NAMALWA (cell line): ENCODE results near the gene SMIM20.

Source experiments
- DNase-seq: peaks from one replicate; pipeline ENCODE4 v3.0.0-alpha.2; 2015; ENCODE audit warnings: low spot score

Gene SMIM20

GRCh38 chr4:25913851-25914669 lies at the start of gene SMIM20:
TSS of gene SMIM20 (plus strand) at chr4:25914220. CDS start at chr4:25914314, 94 bp downstream.
- peak; percentile 91 for DNase-seq

- DNase-seq, result peak; percentile 38
These were observed 48.4 kb upstream of the SMIM20 start for GRCh38 chr4:25865586-25865985.

GRCh38 chr4:25866401-25866800 lies 47.6 kb upstream of the SMIM20 start:
- peak; percentile 50 for DNase-seq

- no peak for DNase-seq
These were observed 46.2 kb upstream of the SMIM20 start for GRCh38 chr4:25867781-25868294.

DNA sequence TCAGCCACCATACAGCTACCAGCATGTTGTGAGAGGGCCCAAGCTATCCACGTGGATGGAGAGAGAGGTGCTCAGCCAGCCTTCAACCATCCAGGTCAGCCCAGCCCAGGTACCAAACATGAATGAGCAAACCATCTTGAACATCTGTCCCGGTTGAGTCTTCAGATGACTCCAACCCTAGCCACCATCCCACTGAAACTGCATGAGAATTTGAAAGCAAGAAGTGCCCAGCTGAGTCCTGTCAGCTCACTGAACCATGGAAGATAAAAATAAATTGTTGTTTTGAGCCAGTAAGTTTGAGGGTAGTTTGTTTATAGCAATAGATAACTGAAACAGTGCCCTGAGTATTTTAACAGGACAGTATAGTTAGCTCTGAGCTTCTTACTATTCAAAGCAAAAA lies 43.9 kb upstream of the SMIM20 start:
- DNase-seq, result peak; percentile 74

- peak; percentile 40 for DNase-seq
These were observed 41.0 kb upstream of the SMIM20 start for GRCh38 chr4:25872851-25873631.

DNA sequence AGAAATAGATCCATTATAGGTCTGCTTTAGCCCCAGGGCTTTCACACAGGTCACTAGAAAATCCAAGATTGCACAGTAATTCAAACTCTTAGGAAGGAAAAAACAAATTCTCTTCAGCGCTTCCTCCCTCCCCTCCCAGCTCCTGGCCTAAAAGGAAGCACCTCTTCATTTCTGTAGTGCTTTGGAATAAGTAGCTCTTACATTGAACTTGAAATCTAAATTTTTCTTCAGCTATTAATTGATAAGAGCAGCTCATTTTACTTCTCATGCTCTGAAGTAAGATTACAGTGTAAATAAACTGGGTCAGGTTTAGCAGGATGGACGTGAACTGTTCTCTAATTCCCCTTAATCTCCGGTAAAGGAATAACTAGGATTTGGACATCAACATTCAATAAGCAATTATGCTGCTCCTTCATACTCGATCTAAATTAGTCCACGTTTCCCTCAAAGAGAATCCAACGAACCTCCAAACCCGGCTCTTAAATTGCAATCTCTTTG lies 40.3 kb upstream of the SMIM20 start:
- DNase-seq, result no peak

GRCh38 chr4:25874655-25875054 lies 39.4 kb upstream of the SMIM20 start:
- peak; percentile 65 for DNase-seq

- peak; percentile 89 for DNase-seq
These were observed 38.7 kb upstream of the SMIM20 start for GRCh38 chr4:25875281-25875745.

- DNase-seq, result peak; percentile 79
These were observed 35.3 kb upstream of the SMIM20 start for GRCh38 chr4:25878676-25879075.

DNA sequence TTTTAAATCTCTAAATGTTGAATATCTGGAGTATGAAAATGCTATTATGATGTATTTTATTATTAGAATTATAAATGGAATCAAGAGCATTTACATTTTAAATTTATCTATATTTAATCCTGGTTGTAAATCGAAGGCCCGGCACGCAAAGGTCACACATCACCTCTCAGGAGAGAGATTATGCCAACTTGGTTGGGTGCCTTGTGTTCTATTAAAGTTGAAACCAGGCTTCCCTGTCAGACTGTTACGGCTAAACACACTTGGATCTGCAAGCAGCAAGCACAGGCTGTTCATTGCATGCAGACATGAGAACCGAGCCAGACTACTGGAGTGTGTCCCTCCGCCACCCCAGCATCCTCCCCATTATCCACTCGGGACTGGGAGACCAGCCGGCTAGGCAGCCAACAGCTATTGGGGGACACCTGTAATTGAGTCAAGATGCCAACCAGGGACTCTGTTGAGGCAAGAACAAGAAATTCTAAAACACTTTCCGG lies 34.9 kb upstream of the SMIM20 start:
- DNase-seq, result no peak

DNA sequence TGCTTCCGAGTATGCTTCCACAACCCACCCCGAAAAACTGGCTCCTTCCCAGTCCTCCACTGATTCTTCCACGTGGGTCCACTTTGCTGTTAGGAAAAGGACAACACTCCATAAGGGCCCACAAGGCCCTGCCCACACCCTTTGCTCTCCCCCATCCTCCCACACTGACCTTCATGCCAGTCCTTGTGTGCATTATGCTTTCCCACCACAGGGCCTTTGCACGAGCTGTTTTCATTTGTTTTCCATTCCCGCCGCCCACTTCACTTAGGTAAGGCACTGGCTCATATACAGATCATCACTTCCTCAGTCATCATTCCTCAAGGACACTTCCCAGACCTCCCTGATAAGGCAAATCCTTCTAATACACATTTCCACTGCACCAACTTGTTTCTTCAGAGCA lies 34.4 kb upstream of the SMIM20 start:
- DNase-seq, result no peak

DNA sequence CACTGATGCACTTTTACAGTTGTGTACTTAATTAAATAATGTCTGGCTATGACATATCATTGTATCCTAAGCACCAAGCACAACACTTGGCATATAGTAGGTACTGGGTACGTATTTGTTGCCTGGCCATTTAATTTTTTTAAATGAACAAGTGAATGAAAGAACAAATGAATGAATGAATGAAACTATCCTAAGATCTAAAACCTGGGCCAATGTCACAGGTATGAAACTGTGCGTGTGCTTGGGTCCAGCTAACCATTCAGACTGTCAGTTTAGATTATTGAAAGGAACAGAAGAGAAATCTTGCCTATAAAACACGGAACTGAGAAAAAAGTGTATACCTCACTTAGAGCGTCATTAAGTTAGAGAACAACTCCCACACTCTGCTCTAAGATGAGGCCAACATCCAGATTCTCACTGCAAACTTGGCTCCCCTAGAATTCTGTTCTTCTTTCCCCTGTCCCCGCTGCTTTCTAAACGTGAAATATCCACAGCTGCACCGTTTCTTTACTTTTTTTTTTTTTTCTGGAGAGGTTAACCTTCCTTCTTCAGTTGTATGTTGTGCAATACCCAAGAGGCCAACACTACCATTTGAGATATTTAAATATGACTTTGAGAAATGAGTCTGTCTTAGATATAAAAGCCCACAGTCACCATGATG lies 33.9 kb upstream of the SMIM20 start:
- peak; percentile 65 for DNase-seq

DNA sequence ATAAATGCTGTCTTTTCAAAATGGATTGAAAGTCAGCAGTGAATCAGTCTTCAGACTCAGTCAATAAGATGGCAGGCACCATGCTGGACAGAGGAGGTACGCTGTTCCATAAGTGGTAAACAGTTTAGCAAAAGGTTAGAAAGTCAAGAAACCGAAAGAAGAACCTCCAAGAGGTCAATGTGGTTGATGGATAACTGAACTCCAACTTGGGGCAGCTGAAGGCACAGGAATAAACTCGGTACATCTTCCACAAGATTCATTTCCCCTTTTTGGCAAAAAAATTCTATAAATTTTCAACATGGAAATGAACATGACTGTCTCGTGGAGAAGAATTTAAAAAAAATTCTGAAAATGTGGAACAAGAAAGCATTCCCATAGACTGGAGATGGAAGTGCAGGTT lies 32.8 kb upstream of the SMIM20 start:
- DNase-seq, result no peak

DNA sequence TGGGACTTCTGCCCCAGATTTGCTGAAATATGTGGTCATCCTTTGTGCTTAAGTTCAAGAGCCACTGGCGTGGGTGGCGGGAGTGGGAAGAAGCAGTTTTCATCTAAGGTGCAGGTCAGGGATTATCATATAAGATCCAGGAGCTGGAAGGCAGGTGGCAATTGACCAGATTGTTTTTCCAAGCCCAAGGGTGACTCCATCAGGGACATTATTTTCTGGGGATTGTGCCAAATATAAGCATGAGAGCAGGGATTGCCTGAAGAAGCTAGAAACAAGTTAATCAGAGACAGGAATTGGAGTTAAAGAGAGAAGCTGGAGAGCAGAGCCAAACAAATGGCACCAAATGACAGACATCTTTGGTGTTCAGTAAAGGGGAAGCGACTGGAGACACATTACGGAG lies 31.8 kb upstream of the SMIM20 start:
- no peak for DNase-seq

GRCh38 chr4:25883565-25883964 lies 30.5 kb upstream of the SMIM20 start:
- DNase-seq, result no peak

- no peak for DNase-seq
These were observed 29.8 kb upstream of the SMIM20 start for GRCh38 chr4:25884031-25884782.

DNA sequence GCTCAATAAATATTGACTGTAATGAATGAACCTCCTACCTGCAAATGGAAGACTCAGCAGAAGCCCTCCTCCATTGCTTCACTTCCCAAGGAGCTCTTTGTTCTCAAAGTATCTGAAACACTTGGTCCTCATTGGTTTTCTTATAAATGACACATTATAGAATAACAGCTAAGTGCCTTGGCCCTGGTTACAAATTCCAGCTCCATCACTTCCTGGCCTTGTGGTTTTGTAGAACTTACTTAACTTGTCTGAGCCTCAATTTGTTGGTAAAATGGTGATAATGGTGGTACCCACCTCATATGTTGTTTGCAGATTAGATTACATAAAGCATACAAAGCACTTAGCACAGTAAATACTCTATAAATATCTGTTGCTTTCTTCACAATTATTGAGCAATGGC lies 25.2 kb upstream of the SMIM20 start:
- DNase-seq, result no peak

DNA sequence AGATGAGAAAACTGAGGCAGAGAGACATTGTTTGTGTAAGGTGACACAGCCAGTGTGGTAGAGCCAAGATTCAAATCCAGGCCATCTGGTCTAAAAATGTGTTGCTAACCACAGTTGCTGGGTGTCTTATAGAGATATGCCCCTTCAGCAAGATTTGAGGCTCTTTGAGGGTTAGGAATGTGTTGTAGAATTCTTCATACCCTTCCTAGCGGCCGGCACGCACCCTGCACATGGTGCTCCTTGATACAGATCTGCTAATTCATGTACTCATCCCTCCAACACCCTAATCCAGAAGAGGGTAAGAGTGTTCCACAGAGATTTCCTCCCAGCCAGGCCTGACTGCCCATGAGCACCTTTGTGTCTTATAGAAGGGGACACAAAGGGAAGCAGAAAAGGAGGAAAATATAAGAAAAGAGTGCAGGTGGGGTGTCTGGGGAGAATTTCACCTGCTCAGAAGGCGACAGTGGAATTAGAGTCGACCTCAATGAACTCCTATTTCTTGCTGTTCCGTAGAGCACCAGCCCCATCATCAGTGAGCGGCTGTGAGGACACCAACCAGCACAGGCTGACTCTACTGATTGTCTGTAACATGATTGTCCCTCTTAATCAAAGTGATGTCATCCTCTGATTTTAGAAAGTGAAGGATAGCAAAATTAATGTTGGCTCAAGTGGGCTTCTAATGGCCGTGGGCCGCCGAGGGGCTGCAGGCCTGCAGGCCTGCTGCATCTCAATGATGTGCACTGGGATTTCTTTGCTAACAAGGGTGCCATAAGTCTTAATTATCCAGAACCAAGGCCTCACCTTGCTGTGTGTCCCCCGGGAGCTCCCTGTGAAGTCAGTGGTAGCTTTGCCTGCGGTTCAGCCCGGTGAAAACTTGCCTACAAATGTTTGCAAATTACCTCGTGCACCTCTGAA lies 24.2 kb upstream of the SMIM20 start:
- DNase-seq, result no peak
